Bronchus fibroblast of lung (primary cell): Measurements from ENCODE around the gene DEFB121. TPM values are rescaled to one million over a fixed set of nuclear protein-coding genes. Genes with fewer than 3 reads are reported as not detected.

Experiments used
- total RNA-seq: library from RNA; depleted of rRNA; stranded (reverse); fragments of >200 nt; gene quantifications from 2 replicates; pipeline ENCODE4 v1.2.3, GENCODE V29; 2015

Gene DEFB121, protein sequence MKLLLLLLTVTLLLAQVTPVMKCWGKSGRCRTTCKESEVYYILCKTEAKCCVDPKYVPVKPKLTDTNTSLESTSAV
- not detected in 2 replicates for total RNA-seq

DNA sequence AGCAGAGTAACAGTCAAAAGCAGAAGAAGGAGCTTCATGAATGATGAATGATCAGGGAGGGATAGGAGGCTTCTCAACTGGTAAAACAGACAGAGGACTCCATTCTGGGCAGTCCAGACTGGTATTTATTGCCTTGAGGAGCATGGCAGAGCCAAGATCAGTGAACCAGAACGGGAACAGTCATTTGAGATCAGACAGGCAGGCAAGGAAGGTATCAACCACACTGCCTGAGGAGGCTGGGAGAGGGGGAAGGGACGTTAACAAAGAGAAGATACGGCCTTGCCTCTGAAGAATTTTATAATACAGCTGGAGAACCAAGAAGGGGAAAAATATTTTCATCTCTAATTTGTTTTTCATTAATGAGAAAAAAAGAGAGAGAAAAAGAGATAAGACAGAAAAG, at the start of gene DEFB121:
Gene DEFB121, minus strand, starts transcription at position 101 of the 400 bp plus-strand sequence. Its CDS starts 63 bp downstream, at position 38.

DNA sequence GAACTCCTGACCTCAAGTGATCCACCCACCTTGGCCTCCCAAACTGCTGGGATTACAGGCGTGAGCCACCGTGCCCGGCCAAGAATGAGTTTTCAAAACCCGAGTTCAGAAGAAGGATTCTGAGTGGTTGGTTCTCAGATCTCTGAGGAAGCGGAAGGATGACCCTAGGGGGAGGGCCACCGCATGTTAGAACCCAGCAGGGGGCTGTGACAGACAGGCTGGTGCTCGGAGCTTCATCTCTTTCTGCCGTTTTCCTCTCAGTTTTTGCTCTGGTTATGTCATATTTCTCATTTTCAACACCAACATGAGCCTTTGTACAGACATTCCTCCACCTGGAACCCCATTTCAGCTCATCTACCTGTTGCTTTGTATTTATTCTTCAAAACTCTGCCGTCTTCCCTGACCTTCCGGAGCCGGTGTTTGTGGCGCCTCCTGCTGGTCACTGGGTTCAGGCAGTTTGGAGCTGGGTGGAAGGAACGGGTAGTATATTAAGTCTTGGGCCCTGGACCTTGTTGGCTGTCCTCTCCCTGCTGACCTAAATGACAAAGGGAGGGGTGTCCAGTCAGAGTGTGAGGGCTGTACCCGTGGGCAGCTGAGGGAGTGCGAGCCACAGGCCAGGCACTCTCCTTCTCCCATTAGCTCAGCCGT, 34.1 kb upstream of the DEFB121 start, which contains the start of gene DEFB123:
Gene DEFB123, plus strand, starts transcription at position 621 of the 648 bp plus-strand sequence. CDS start 67 bp downstream, outside the sequence.

DNA sequence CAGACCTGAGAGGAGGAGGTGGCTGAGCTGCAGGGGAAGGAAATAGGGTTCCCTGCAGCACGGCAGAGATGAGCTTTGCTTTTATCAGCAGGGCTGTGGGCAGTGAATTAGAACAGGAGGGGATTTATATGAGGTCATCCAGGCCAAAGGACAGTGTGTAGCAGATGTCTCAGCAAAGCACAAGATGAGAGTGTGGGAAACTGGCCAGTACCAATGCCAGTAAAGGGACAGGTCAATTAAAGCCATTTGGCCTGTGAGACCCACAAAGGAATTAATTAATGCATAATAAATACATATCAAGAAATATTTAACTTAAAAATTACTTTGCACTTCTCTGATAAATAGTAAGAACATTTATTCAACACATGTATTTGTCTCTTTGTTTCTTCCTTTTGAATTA, 15.5 kb downstream of the DEFB121 start, which contains the start of gene DEFB119:
Gene DEFB119, minus strand, starts transcription at position 101 of the 400 bp plus-strand sequence. CDS start 107 bp downstream, outside the sequence.

DNA sequence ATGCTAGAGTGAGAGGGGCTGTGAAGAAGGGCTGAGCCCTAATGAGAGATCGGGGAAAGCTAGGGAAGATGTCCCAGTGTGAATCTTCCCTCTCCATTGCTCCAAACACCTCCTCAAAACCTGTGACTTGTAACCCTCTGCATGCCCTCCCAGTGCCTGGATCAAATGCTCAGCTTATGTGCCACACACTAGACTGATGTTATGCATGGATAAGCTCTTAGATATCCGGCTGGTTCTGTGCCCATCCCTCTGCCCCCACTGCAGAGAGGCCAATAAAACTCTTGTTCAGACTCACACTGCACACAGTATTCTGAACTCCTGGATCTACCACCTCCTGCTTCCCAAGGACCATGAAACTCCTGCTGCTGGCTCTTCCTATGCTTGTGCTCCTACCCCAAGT, 37.7 kb downstream of the DEFB121 start, which contains the start of gene DEFB118:
Gene DEFB118, plus strand, starts transcription at position 301 of the 400 bp plus-strand sequence. Its CDS starts 50 bp downstream, at position 351.

Other genes with a start within 250 kb of the DEFB121 start
- gene DEFB115, start 148.6 kb downstream of the DEFB121 start, total RNA-seq, result not detected in 2 replicates
- gene DEFB116, start 97.6 kb downstream of the DEFB121 start, total RNA-seq, result not detected in 2 replicates
- gene DEFB118, start 37.6 kb downstream of the DEFB121 start, total RNA-seq, result not detected in 2 replicates
- not detected in 2 replicates for gene DEFB119, start 15.6 kb downstream of the DEFB121 start, total RNA-seq
- not detected in 2 replicates for gene DEFB123, start 34.4 kb upstream of the DEFB121 start, total RNA-seq
- gene DEFB124, start 68.9 kb upstream of the DEFB121 start, total RNA-seq, result not detected in 2 replicates
- gene REM1, start 69.1 kb upstream of the DEFB121 start, total RNA-seq, result not detected in 2 replicates
- gene HM13, start 108.2 kb upstream of the DEFB121 start, total RNA-seq, result 70.8 and 89.3 TPM in 2 replicates
- 370 and 375 TPM in 2 replicates for gene ID1, start 199.1 kb upstream of the DEFB121 start, total RNA-seq
- gene COX4I2, start 231.7 kb upstream of the DEFB121 start, total RNA-seq, result not detected in 2 replicates